Choroid plexus epithelial cell (primary cell): ENCODE data around the gene ANXA9.

Experiments
- DNase-seq: peaks from one replicate; pipeline ENCODE4 v3.0.0-alpha.2; 2010; ENCODE audit warnings: low read depth
- H3K4me3 ChIP-seq: 2 replicates; pipeline ENCODE4 v1.5.1; 2011; ENCODE audit warnings: low read depth, mild to moderate bottlenecking, control low read depth, low read length, moderate library complexity
- CTCF ChIP-seq: conservative IDR thresholded peaks from 2 replicates; pipeline ENCODE4 v1.5.1; 2011; ENCODE audit warnings: low read depth, mild to moderate bottlenecking, control low read depth, inconsistent platforms, low read length, moderate library complexity

Gene ANXA9

GRCh38 chr1:150963321-150964163 lies 18.6 kb upstream of the ANXA9 start:
- no peak for TF ChIP-seq CTCF
- no peak for DNase-seq

GRCh38 chr1:150964164-150964489 lies 18.0 kb upstream of the ANXA9 start:
- DNase-seq, result no peak
- TF ChIP-seq CTCF, result no peak
- no peak overlapping the region for H3K4me3 ChIP-seq

More at GRCh38 chr1:150963321-150964163, 18.6 kb upstream of the ANXA9 start:
- H3K4me3 ChIP-seq, result no peak overlapping the region

GRCh38 chr1:150965605-150966004 lies 16.5 kb upstream of the ANXA9 start:
- no peak for TF ChIP-seq CTCF
- no peak for DNase-seq
- H3K4me3 ChIP-seq, result no peak overlapping the region

- no peak for TF ChIP-seq CTCF
- H3K4me3 ChIP-seq, result no peak overlapping the region
- no peak for DNase-seq
Observed at GRCh38 chr1:150966011-150966410, 16.1 kb upstream of the ANXA9 start.

- TF ChIP-seq CTCF, result no peak
- no peak overlapping the region for H3K4me3 ChIP-seq
- no peak for DNase-seq
Observed at GRCh38 chr1:150967936-150968335, 14.2 kb upstream of the ANXA9 start.

GRCh38 chr1:150968491-150968890 lies 13.6 kb upstream of the ANXA9 start:
- no peak for DNase-seq
- no peak overlapping the region for H3K4me3 ChIP-seq
- no peak for TF ChIP-seq CTCF

GRCh38 chr1:150969626-150970025 lies 12.5 kb upstream of the ANXA9 start:
- DNase-seq, result no peak
- no peak for TF ChIP-seq CTCF
- H3K4me3 ChIP-seq, result no peak overlapping the region
